OCI-LY7 (cell line): ENCODE results near the gene PIP5K1A.

Experiments
- CTCF ChIP-seq: fragments of 200-600 bp; sonication (generic); conservative IDR thresholded peaks from 2 replicates; pipeline ENCODE4 v1.5.1; 2014; ENCODE audit warnings: mild to moderate bottlenecking, antibody characterized with exemption, low read length, moderate library complexity, mixed read lengths
- EZH2phosphoT487 ChIP-seq: fragments of 200-600 bp; sonication (generic); IDR thresholded peaks from 2 replicates; pipeline ENCODE4 v1.6.1; 2018; ENCODE audit warnings: low read depth, borderline replicate concordance, mild to moderate bottlenecking, mixed run types, antibody characterized with exemption, low read length, moderate library complexity, mixed read lengths

- TF ChIP-seq CTCF (peak; percentile 80), EZH2phosphoT487 (no peak)
Observed at GRCh38 chr1:151196292-151196800, 2.0 kb upstream of the PIP5K1A start.
